ENCODE measurements around the gene MICAL3.

The MICAL3 gene

GRCh38 chr22:17980638-17981051 lies 43.7 kb downstream of the MICAL3 start:
- no peaks in the 10 kb centered on the region for H3K27me3 ChIP-seq
- DNase-seq = peak; percentile 66

GRCh38 chr22:17980015-17980590 lies 44.3 kb downstream of the MICAL3 start:
- DNase-seq = no peak
- H3K36me3 ChIP-seq = no peaks in the 10 kb centered on the region
- peak overlapping the region; percentile 37 for H3K4me3 ChIP-seq (ENCODE audit: low read depth, low read length)
- H3K27me3 ChIP-seq = no peaks in the 10 kb centered on the region
- H3K9me3 ChIP-seq = no peaks in the 10 kb centered on the region
- H3K4me1 ChIP-seq = peaks cover 17% of the 10 kb centered on the region
- 0 out of 2 replicates have a peak, but pooled peaks have one; percentile 7 for TF ChIP-seq CTCF (IDR thresholded peaks at IDR 0.05; ENCODE audit: low read depth, low read length)

More at GRCh38 chr22:17980638-17981051, 43.7 kb downstream of the MICAL3 start:
- Histone ChIP-seq H3K36me3 (no peaks in the 10 kb centered on the region), H3K9me3 (no peaks in the 10 kb centered on the region), H3K4me3 (ENCODE audit: low read depth, low read length) (peak overlapping the region; percentile 37), H3K4me1 (peaks cover 17% of the 10 kb centered on the region)
- no peak for TF ChIP-seq CTCF (IDR thresholded peaks at IDR 0.05; ENCODE audit: low read depth, low read length)

DNA sequence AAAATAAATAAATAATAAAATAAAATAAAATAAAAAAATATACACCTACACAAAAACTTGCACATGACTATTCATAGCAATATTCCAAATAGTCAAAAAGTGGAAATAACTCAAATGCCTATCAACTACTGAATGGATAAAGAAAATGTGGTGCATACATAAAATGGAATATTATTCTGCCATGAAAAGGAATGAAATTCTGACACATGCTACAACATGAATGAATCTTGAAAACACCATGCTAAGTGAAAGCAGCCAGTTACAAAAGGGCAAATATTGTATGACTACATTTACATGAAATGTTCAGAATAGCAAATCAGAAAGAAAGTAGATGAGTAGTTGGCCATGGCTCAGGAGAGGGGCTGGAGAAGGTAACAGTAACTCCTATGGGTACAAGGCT lies 46.3 kb downstream of the MICAL3 start:
- H3K4me3 ChIP-seq (ENCODE audit: low read depth, low read length) = no peak overlapping the region
- H3K4me1 ChIP-seq = peaks cover 17% of the 10 kb centered on the region
- no peak for DNase-seq
- H3K9me3 ChIP-seq = no peaks in the 10 kb centered on the region
- no peaks in the 10 kb centered on the region for H3K27me3 ChIP-seq
- TF ChIP-seq CTCF (IDR thresholded peaks at IDR 0.05; ENCODE audit: low read depth, low read length) = no peak
- H3K36me3 ChIP-seq = peaks cover 3% of the 10 kb centered on the region; the same call in 1 of the 2 replicates

DNA sequence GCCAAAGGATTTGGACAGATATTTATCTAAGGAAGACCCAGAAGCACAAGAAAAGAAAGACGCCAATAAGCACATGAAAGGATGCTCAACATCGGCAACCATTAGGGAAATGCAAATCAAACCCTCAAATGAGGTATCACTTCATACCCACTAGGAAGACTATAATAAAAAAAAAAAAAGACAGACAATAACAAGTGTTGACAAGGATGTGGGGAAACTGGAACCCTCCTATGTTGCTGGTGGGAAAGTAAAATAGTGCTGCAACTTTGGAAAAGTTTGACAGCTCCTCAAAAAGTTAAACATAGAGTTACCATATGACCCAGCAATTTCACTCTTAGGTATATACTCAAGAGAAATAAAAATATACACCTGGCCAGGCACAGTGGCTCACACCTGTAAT lies 47.0 kb downstream of the MICAL3 start:
- H3K4me1 ChIP-seq = peaks cover 17% of the 10 kb centered on the region
- TF ChIP-seq CTCF (IDR thresholded peaks at IDR 0.05; ENCODE audit: low read depth, low read length) = no peak
- H3K36me3 ChIP-seq = peaks cover 3% of the 10 kb centered on the region; the same call in 1 of the 2 replicates
- no peak for DNase-seq
- H3K27me3 ChIP-seq = no peaks in the 10 kb centered on the region
- no peak overlapping the region for H3K4me3 ChIP-seq (ENCODE audit: low read depth, low read length)
- H3K9me3 ChIP-seq = no peaks in the 10 kb centered on the region

DNA sequence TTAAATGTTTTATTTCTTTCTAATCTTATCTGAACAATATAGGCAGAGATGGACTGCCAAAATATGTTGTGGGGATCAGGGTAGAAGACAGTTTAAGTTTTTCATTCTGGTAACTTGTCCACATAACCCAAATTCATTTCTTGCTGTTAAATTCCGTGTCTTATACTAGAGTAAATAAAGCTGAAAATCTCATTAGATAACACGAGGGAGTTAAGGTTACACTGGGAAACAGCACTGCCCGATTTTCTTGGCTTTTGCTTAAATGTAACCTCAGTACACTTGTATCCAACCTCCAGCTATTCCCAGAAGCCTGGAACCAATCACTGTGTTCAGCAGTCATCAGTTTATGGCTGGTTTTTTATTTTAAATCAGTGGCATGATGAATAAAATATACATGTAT lies 48.2 kb downstream of the MICAL3 start:
- Histone ChIP-seq H3K27me3 (no peaks in the 10 kb centered on the region), H3K4me1 (peaks cover 12% of the 10 kb centered on the region), H3K4me3 (ENCODE audit: low read depth, low read length) (no peak overlapping the region), H3K9me3 (no peaks in the 10 kb centered on the region), H3K36me3 (peaks cover 3% of the 10 kb centered on the region; the same call in 1 of the 2 replicates)
- TF ChIP-seq CTCF (IDR thresholded peaks at IDR 0.05; ENCODE audit: low read depth, low read length) = no peak
- no peak for DNase-seq

DNA sequence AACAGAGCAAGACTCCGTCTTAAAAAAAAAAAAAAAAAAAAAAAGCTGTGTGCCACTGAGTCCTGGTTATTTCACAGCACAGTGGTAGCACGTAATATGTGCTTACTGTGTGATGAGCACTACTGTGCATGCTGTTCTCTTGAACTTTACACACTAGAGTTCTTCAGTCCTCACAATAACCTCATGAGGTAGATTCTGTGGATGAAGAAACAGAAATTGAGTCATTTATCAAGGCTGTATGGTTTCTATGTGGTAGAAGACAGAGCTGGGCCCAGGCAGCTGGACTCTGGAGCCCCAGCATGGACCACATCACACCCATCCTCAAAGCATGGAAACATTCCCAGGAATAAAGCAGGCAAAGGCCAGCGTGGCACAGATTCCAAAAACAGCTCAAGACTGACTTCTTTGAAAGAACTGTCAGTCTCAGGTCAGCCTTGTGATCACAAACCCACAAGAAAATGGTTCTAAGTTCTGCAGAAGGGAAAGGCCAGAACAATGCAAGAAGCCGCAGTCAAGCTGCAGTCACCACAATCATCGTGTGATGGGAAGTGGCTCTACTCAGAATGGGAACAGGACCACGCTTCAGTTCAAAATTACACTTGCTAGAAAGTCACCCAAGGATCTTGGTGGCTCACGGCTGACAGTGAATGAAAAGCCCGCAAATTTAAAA lies 49.5 kb downstream of the MICAL3 start:
- H3K4me1 ChIP-seq = peaks cover 1% of the 10 kb centered on the region; the same call in 1 of the 2 replicates
- H3K9me3 ChIP-seq = no peaks in the 10 kb centered on the region
- peaks cover 3% of the 10 kb centered on the region; the same call in 1 of the 2 replicates for H3K36me3 ChIP-seq
- H3K4me3 ChIP-seq (ENCODE audit: low read depth, low read length) = no peak overlapping the region
- no peak for DNase-seq
- H3K27me3 ChIP-seq = no peaks in the 10 kb centered on the region
- no peak for TF ChIP-seq CTCF (IDR thresholded peaks at IDR 0.05; ENCODE audit: low read depth, low read length)

Measured in BE2C (cell line).